ENCODE data around the gene LGALS16.
"Not testable (repeated sequence)": the region's sequence is repeated elsewhere in the genome, so short reads cannot be mapped to it uniquely, and the experiment has no call there.

The LGALS16 gene, protein sequence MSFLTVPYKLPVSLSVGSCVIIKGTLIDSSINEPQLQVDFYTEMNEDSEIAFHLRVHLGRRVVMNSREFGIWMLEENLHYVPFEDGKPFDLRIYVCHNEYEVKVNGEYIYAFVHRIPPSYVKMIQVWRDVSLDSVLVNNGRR

DNA sequence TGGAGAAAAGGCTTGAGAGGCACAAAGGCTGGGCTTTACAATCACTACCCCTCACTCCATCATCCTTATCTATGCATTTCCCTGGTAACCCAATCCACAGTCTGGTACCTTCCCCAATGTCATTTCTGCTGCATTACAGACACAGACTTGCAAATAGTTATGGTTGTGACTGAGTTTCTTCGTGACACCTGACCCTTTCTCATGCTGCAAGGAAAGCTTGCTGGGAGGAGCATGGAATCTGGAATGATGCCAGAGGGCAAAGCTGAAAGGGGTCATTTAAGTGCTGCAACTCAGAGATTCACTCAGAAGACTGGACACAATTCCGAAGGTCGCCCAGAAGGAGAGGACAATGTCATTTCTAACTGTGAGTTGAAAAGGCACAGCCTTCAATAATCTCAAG lies at the start of gene LGALS16:
Gene LGALS16, plus strand, starts transcription at position 301 of the 400 bp plus-strand sequence. Its CDS starts 49 bp downstream, at position 350.
- no peak within 1 kb of the TSS for H2AFZ ChIP-seq (ENCODE audit: low read depth, low read length)
- no peak within 1 kb of the TSS for H3K4me3 ChIP-seq (ENCODE audit: low read length)
- no peaks in the 10 kb centered on the region for H3K36me3 ChIP-seq (ENCODE audit: insufficient read depth, low read length)
- no peaks in the 10 kb centered on the region for H3K9me3 ChIP-seq (ENCODE audit: low read length)
- no peaks in the 10 kb centered on the region for H3K27me3 ChIP-seq (ENCODE audit: insufficient read depth, low read length)
- H3K4me1 ChIP-seq (ENCODE audit: insufficient read depth, low read length) = no peaks in the 10 kb centered on the region

DNA sequence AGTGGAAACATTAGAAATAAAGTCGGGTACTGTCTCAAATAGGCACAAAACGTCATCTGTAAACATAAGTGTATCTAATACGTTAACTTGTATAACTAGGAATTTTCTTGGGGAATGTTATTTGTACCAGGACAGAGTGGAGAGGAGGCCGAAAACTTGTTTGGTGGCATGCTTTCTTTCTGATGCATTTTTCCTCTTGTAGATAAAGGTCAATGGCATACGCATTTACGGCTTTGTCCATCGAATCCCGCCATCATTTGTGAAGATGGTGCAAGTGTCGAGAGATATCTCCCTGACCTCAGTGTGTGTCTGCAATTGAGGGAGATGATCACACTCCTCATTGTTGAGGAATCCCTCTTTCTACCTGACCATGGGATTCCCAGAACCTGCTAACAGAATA lies 48.7 kb upstream of the LGALS16 start:
- Histone ChIP-seq H2AFZ (ENCODE audit: low read depth, low read length) (no peak overlapping the region), H3K4me3 (ENCODE audit: low read length) (no peak overlapping the region), H3K27me3 (ENCODE audit: insufficient read depth, low read length) (peaks cover 13% of the 10 kb centered on the region), H3K4me1 (ENCODE audit: insufficient read depth, low read length) (no peaks in the 10 kb centered on the region), H3K36me3 (ENCODE audit: insufficient read depth, low read length) (no peaks in the 10 kb centered on the region), H3K9me3 (ENCODE audit: low read length) (no peaks in the 10 kb centered on the region)

DNA sequence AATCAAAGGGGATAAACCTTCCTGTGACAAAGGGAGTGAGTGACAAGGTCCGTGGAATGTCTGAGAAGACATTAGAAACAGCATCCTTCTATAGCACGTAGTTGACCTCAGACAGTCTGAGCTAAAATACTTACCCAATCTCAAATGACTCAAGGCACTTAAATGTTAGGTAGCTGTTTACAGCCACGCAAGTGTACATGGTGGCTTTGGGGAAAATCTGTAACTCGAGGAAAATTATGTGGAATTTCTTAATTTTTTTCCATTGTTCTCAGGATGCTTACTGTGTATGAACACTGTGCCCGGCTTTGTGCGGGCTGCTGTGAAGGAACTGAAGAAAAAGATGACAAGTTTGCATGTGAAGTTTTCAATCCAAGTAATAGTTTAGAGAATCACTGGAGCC lies 48.2 kb upstream of the LGALS16 start:
- Histone ChIP-seq H3K9me3 (ENCODE audit: low read length) (no peaks in the 10 kb centered on the region), H3K27me3 (ENCODE audit: insufficient read depth, low read length) (peaks cover 13% of the 10 kb centered on the region), H3K36me3 (ENCODE audit: insufficient read depth, low read length) (no peaks in the 10 kb centered on the region), H2AFZ (ENCODE audit: low read depth, low read length) (no peak overlapping the region), H3K4me3 (ENCODE audit: low read length) (no peak overlapping the region), H3K4me1 (ENCODE audit: insufficient read depth, low read length) (no peaks in the 10 kb centered on the region)

DNA sequence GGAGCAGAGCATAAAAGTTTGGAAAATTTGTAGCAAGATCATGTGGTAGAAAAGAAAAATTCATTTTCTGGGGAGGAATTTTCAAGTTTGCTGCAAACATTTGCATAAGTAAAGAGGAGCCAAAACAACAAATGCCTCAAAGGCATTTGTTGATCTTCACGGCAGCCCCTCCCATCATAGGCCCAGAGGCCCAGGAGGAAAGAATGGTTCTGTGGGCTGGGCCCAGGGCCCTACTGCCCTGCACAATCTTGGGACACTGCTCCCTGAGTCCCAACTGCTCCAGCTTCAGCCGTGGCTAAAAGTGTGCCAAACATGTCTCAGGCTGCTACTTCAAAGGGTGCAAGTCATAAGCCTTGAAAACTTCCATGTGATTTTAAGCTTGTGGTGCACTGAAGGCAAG lies 42.1 kb upstream of the LGALS16 start:
- no peaks in the 10 kb centered on the region for H3K36me3 ChIP-seq (ENCODE audit: insufficient read depth, low read length)
- H3K27me3 ChIP-seq (ENCODE audit: insufficient read depth, low read length) = no peaks in the 10 kb centered on the region
- H3K4me1 ChIP-seq (ENCODE audit: insufficient read depth, low read length) = no peaks in the 10 kb centered on the region
- no peak overlapping the region for H3K4me3 ChIP-seq (ENCODE audit: low read length)
- H2AFZ ChIP-seq (ENCODE audit: low read depth, low read length) = no peak overlapping the region
- H3K9me3 ChIP-seq (ENCODE audit: low read length) = no peaks in the 10 kb centered on the region

DNA sequence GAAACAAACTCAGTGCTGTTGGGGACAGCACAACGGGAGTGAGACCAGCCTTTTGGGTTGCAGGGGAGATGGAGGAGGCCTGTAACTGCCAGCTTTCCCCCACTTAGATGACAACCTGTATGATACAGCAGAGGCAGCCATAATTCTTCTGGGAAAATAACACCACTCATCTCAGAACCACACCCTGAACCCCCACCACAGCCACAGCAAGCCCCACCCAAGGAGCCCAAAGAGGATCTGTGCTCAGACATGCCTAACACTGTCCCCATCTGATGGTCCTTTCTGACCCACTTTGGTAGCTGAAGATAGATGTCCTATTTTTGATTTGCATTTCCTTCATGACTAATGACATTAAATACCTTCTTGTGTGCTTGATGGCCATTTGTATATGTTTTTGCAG lies 38.0 kb upstream of the LGALS16 start:
- H3K27me3 ChIP-seq (ENCODE audit: insufficient read depth, low read length) = no peaks in the 10 kb centered on the region
- no peaks in the 10 kb centered on the region for H3K36me3 ChIP-seq (ENCODE audit: insufficient read depth, low read length)
- H2AFZ ChIP-seq (ENCODE audit: low read depth, low read length) = no peak overlapping the region
- no peaks in the 10 kb centered on the region for H3K9me3 ChIP-seq (ENCODE audit: low read length)
- no peaks in the 10 kb centered on the region for H3K4me1 ChIP-seq (ENCODE audit: insufficient read depth, low read length)
- no peak overlapping the region for H3K4me3 ChIP-seq (ENCODE audit: low read length)

DNA sequence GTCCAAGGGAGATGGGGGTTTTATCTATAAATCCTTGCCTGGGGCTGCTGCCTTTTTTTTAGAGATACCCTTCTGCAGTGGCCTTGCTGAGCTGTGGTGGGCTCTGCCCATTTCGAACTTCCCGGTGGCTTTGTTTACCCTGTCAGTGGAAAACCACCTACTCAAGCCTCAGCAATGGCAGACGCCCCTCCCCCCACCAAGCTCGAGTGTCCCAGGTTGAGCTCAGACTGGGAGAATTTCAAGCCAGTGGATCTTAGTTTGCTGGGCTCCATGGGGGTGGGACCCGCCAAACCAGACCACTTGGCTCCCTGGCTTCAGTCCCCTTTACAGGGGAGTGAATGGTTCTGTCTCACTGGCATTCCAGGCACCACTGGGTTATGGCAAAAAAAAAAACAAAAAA lies 31.8 kb upstream of the LGALS16 start:
- Histone ChIP-seq H3K4me3 (ENCODE audit: low read length) (no peak overlapping the region), H2AFZ (ENCODE audit: low read depth, low read length) (no peak overlapping the region), H3K27me3 (ENCODE audit: insufficient read depth, low read length) (peaks cover 5% of the 10 kb centered on the region), H3K36me3 (ENCODE audit: insufficient read depth, low read length) (no peaks in the 10 kb centered on the region), H3K9me3 (ENCODE audit: low read length) (no peaks in the 10 kb centered on the region), H3K4me1 (ENCODE audit: insufficient read depth, low read length) (no peaks in the 10 kb centered on the region)

DNA sequence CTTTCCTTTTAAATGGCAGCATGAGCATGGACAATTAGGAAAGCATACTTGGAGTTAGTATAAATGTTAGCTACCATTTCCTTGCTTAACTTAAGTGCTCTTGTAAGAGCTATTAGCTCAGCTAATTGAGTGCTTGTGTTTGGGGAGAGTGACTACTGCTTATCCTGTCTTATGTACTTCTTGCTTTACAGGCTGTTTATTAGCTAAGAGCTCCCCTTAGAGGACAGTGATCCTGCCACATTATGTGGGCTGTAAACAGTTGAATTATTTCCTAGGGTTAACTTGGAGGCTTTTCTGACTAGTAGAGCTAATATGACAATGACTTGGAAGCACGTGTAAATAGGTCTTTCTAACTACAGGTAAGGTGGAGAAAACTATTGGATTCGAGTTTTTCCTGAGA lies 28.1 kb upstream of the LGALS16 start:
- H3K4me1 ChIP-seq (ENCODE audit: insufficient read depth, low read length); H3K27me3 ChIP-seq (ENCODE audit: insufficient read depth, low read length); H3K4me3 ChIP-seq (ENCODE audit: low read length); H3K9me3 ChIP-seq (ENCODE audit: low read length); H3K36me3 ChIP-seq (ENCODE audit: insufficient read depth, low read length); H2AFZ ChIP-seq (ENCODE audit: low read depth, low read length): not testable (repeated sequence)

DNA sequence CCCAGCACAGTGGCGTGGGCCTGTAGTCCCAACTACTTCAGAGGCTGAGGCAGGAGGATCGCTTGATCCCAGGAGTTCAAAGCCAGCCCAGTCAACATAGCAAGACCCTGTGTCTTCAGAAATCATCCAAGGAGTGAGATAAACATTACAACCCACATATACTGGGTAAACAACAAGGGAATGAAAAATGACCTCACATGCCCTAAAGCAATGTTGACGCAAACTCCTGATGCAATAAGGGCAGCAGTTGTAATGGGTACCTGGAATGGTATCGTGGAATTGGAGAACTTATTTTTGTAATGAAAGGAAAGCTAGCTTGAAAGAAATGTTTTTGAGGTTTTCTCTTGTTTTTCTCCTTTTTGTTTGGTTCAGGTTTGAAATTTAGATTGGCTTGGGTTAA lies 24.5 kb upstream of the LGALS16 start:
- no peaks in the 10 kb centered on the region for H3K9me3 ChIP-seq (ENCODE audit: low read length)
- no peaks in the 10 kb centered on the region for H3K27me3 ChIP-seq (ENCODE audit: insufficient read depth, low read length)
- H3K4me3 ChIP-seq (ENCODE audit: low read length) = no peak overlapping the region
- no peak overlapping the region for H2AFZ ChIP-seq (ENCODE audit: low read depth, low read length)
- H3K36me3 ChIP-seq (ENCODE audit: insufficient read depth, low read length) = no peaks in the 10 kb centered on the region
- H3K4me1 ChIP-seq (ENCODE audit: insufficient read depth, low read length) = no peaks in the 10 kb centered on the region

DNA sequence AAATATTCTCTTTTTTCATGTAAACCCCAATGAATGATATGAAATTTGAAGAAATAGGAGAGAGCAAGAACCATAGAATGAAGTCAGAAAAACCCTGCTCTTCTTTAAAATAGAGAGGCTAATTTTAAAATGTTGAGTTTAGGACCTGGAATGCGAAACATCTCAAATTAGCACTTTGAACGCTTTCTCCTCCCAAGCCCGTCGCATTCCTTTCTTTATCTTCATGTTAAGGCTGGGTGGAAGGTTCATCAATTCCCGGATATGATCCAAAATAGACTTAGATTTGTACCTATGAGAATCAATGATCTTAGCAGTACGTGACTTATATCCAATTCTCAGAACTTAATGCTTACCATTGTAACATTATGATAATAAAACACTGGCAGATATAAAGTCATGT lies 24.1 kb upstream of the LGALS16 start:
- Histone ChIP-seq H3K36me3 (ENCODE audit: insufficient read depth, low read length) (no peaks in the 10 kb centered on the region), H3K27me3 (ENCODE audit: insufficient read depth, low read length) (no peaks in the 10 kb centered on the region), H3K9me3 (ENCODE audit: low read length) (no peaks in the 10 kb centered on the region), H2AFZ (ENCODE audit: low read depth, low read length) (no peak overlapping the region), H3K4me1 (ENCODE audit: insufficient read depth, low read length) (no peaks in the 10 kb centered on the region), H3K4me3 (ENCODE audit: low read length) (no peak overlapping the region)

DNA sequence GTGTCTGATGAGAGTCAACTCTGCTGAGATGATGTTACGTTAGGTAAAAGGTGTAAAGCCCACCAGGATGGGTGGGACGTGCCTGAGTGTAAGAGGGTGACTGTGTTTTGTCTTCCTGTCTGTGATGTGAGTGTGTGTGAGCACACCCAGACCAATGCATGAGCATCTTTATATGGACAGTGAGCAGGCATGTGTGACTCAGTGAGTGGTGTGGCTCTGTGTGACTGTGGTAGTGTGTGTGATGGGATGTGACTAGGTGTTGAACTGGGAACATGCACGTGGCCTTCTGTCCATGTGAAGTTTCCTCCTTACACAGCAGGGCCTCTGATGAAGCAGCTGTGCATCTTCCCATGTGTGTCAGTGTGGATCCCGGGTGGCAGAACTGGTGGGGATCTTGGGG lies 17.8 kb upstream of the LGALS16 start:
- H3K4me1 ChIP-seq (ENCODE audit: insufficient read depth, low read length) = no peaks in the 10 kb centered on the region
- no peaks in the 10 kb centered on the region for H3K27me3 ChIP-seq (ENCODE audit: insufficient read depth, low read length)
- no peaks in the 10 kb centered on the region for H3K9me3 ChIP-seq (ENCODE audit: low read length)
- H3K36me3 ChIP-seq (ENCODE audit: insufficient read depth, low read length) = no peaks in the 10 kb centered on the region
- no peak overlapping the region for H2AFZ ChIP-seq (ENCODE audit: low read depth, low read length)
- H3K4me3 ChIP-seq (ENCODE audit: low read length) = no peak overlapping the region

DNA sequence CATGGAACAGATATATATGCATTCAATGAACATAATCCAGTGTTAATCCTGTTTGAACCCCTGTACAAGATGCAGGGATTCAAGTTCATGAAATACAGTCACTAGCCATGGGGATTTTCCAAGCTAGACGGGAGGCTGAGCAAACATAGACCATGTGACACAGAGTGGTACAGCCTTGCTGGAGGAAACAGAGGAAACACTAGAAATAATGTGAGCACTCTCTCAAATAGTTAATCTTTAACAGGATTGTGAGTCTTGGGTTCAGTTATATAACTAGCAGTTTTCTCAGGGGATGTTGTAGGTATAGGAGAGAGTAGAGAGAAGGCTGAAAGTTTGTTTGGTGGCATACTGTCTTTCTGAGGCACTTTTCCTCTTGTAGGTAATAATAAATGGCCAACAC lies 13.9 kb upstream of the LGALS16 start:
- H3K4me1 ChIP-seq (ENCODE audit: insufficient read depth, low read length) = no peaks in the 10 kb centered on the region

DNA sequence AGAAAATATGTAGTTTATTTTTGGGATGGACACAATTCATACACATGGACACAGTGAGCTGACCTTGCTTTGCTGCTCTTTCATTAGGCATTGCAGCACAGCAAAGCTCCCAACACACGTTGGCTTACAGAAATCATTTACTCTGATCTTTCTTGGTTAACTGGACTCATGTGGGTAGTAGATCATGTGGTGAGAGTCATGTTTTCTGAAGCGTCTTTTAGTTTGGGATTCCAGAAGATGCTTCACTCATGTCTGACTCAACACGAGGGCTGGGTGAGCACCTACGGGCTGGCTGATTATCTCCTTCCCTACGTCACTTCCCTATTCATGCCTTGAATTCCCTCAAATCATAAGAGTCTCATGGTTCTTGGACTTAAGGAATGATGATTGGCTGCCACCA lies 12.1 kb upstream of the LGALS16 start:
- Histone ChIP-seq H2AFZ (ENCODE audit: low read depth, low read length) (no peak overlapping the region), H3K9me3 (ENCODE audit: low read length) (no peaks in the 10 kb centered on the region), H3K4me1 (ENCODE audit: insufficient read depth, low read length) (no peaks in the 10 kb centered on the region), H3K4me3 (ENCODE audit: low read length) (no peak overlapping the region), H3K27me3 (ENCODE audit: insufficient read depth, low read length) (no peaks in the 10 kb centered on the region), H3K36me3 (ENCODE audit: insufficient read depth, low read length) (no peaks in the 10 kb centered on the region)

More for the DNA sequence above, 13.9 kb upstream of the LGALS16 start:
- Histone ChIP-seq H3K27me3 (ENCODE audit: insufficient read depth, low read length) (no peaks in the 10 kb centered on the region), H2AFZ (ENCODE audit: low read depth, low read length) (no peak overlapping the region), H3K4me3 (ENCODE audit: low read length) (no peak overlapping the region), H3K9me3 (ENCODE audit: low read length) (no peaks in the 10 kb centered on the region), H3K36me3 (ENCODE audit: insufficient read depth, low read length) (no peaks in the 10 kb centered on the region)

DNA sequence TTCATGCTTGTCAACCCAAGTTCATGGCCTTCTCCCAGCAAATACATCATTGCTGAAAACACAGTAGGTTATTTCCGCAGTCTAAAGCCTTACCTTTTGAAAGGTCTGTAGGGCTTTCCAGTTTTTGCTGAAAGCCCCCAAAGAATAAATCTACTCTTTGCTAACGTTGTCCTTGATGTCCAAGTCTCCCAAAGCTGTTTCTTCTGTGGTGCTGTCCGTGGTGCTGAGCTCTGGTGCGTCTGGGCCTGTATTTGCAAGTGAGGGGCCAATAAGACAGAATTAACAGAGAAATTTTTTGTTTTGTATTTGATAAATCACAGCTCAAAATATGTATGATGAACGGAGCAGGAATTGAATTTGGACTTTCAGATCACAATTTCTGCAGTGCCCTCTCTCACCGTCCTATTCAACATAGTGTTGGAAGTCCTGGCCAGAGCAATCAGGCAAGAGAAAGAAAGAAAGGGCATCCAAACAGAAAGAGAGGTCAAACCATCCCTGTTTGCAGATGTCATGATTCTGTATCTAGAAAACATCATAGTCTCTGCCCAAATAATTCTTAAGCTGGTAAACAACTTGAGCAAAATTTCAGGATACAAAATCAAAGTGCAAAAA lies 9.8 kb upstream of the LGALS16 start:
- no peaks in the 10 kb centered on the region for H3K27me3 ChIP-seq (ENCODE audit: insufficient read depth, low read length)
- H3K36me3 ChIP-seq (ENCODE audit: insufficient read depth, low read length) = no peaks in the 10 kb centered on the region
- H3K9me3 ChIP-seq (ENCODE audit: low read length) = no peaks in the 10 kb centered on the region
- no peaks in the 10 kb centered on the region for H3K4me1 ChIP-seq (ENCODE audit: insufficient read depth, low read length)
- no peak overlapping the region for H3K4me3 ChIP-seq (ENCODE audit: low read length)
- no peak overlapping the region for H2AFZ ChIP-seq (ENCODE audit: low read depth, low read length)

DNA sequence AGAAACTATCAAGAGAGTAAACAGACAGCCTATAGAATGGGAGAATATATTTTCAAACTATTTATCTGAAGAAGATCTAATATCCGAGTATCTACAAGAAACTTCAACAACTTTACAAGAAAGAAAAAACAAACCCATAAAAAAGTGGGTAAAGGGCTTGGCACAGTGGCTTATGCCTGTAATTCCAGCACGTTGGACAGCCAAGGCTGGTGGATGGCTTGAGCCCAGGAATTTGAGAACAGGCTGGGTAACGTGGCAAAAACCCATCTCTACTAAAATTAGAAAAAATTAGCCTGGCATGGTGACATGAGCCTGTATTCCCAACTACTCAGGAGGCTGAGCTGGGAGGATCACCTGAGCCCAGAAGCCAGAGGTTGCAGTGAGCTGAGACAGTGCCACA lies 7.8 kb upstream of the LGALS16 start:
- Histone ChIP-seq H3K9me3 (ENCODE audit: low read length) (no peaks in the 10 kb centered on the region), H2AFZ (ENCODE audit: low read depth, low read length) (no peak overlapping the region), H3K4me1 (ENCODE audit: insufficient read depth, low read length) (no peaks in the 10 kb centered on the region), H3K27me3 (ENCODE audit: insufficient read depth, low read length) (no peaks in the 10 kb centered on the region), H3K36me3 (ENCODE audit: insufficient read depth, low read length) (no peaks in the 10 kb centered on the region), H3K4me3 (ENCODE audit: low read length) (no peak overlapping the region)
